ENCODE measurements around the gene LARGE1. TPM values are rescaled to one million over a fixed set of nuclear protein-coding genes. Genes with fewer than 3 reads are reported as not detected.

Gene LARGE1
- total and polyA plus RNA-seq, 2 of the 4 experiments (the other 2 are of a cell fraction) = 6.2 to 12.4 TPM

GRCh38 chr22:33496112-33496511 is 424.2 kb downstream of the LARGE1 start:
- Histone ChIP-seq H2BK20ac (ENCODE audit: low read depth, low read length) (no peak overlapping the region), H3K14ac (replicated peaks; ENCODE audit: low read depth, low read length) (no peak overlapping the region), H3K27ac (ENCODE audit: insufficient read depth, low read length) (no peak overlapping the region), H3K56ac (ENCODE audit: extremely low read depth, insufficient read depth, low read length) (no peak overlapping the region), H2AK9ac (replicated peaks; ENCODE audit: low read depth, low read length, poor library complexity) (no peak overlapping the region), H4K20me1 (ENCODE audit: insufficient read depth, low read length) (no peaks in the 10 kb centered on the region), H3K18ac (ENCODE audit: low read depth, low read length) (no peak overlapping the region), H4K91ac (ENCODE audit: insufficient read depth, low read depth, low read length) (no peak overlapping the region), H2BK15ac (ENCODE audit: low read depth, low read length) (no peak overlapping the region), H3K4me3 (ENCODE audit: insufficient read depth, low read depth, low read length) (no peak overlapping the region), H2AFZ (replicated peaks; ENCODE audit: low read length, poor library complexity) (no peak overlapping the region), H4K5ac (ENCODE audit: low read depth, low read length) (no peak overlapping the region), H3K4me1 (ENCODE audit: control insufficient read depth, insufficient read depth, low read length) (peaks cover 2% of the 10 kb centered on the region; the same call in 1 of the 2 replicates), H3K36me3 (ENCODE audit: control insufficient read depth, insufficient read depth, low read length) (no peaks in the 10 kb centered on the region), H3K79me1 (ENCODE audit: low read depth in 1 of 2, low read length in 2 of 2) (no peaks in the 10 kb centered on the region), H3K27me3 (ENCODE audit: control insufficient read depth, insufficient read depth, low read length) (no peaks in the 10 kb centered on the region), H3K9me1 (ENCODE audit: insufficient read depth, low read length) (no peaks in the 10 kb centered on the region), H4K8ac (ENCODE audit: low read depth in 2 of 2, low read length in 2 of 2) (no peak overlapping the region), H3K9me3 (ENCODE audit: control insufficient read depth, insufficient read depth, low read length) (no peaks in the 10 kb centered on the region), H3K9ac (ENCODE audit: low read depth, low read length) (no peak overlapping the region), H3K4ac (ENCODE audit: low read depth, low read length) (no peak overlapping the region), H2BK5ac (ENCODE audit: low read depth, low read length, poor library complexity, severe bottlenecking) (no peak overlapping the region), H3K4me2 (ENCODE audit: low read depth, low read length) (no peak overlapping the region), H2AK5ac (ENCODE audit: low read depth, low read length) (no peak overlapping the region), H2BK120ac (ENCODE audit: low read depth, low read length) (no peak overlapping the region), H3K23ac (ENCODE audit: low read depth, low read length) (no peak overlapping the region)
- BruUV-seq (replicated peaks) = no TSS peak
- ChIA-PET CTCF (no interaction called here), POLR2A (ENCODE audit: unreplicated experiment) (no interaction called here)
- ATAC-seq (ENCODE audit: low read depth) = no peak
- intact Hi-C loops (cut with micrococcal nuclease) = no loop called here
- in situ Hi-C loops (cut with MboI; ENCODE audit: low sequenced_read_pairs) = no loop called here
- DNase-seq = no peak
- WGBS, 2 experiments (ENCODE audit: extremely low coverage in 2 of 2, insufficient read length in 1 of 2) = 100% methylated on average over 2 of the region's 5 CpGs; no CpG with 5 or more reads in 1 of the 2 experiments
- dilution Hi-C loops (cut with HindIII; ENCODE audit: low sequenced_read_pairs, unreplicated experiment) = no loop called here
- no peak for TF ChIP-seq MAZ (IDR thresholded peaks at IDR 0.05; ENCODE audit: borderline replicate concordance, low read depth, low read length)
- TF ChIP-seq RCOR1 (IDR thresholded peaks at IDR 0.05; ENCODE audit: insufficient replicate concordance, low read length) = no peak
- TF ChIP-seq, protein P1, sequence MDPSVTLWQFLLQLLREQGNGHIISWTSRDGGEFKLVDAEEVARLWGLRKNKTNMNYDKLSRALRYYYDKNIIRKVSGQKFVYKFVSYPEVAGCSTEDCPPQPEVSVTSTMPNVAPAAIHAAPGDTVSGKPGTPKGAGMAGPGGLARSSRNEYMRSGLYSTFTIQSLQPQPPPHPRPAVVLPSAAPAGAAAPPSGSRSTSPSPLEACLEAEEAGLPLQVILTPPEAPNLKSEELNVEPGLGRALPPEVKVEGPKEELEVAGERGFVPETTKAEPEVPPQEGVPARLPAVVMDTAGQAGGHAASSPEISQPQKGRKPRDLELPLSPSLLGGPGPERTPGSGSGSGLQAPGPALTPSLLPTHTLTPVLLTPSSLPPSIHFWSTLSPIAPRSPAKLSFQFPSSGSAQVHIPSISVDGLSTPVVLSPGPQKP (IDR thresholded peaks at IDR 0.05; ENCODE audit: borderline replicate concordance, low read depth, low read length) = no peak
- TF ChIP-seq RFX5 (IDR thresholded peaks at IDR 0.05; ENCODE audit: low read depth, low read length) = no peak
- TF ChIP-seq USF2 (IDR thresholded peaks at IDR 0.05; ENCODE audit: low read depth, low read length) = no peak
- no peak for TF ChIP-seq POLR2A (IDR thresholded peaks at IDR 0.05; ENCODE audit: low read depth, low read length)
- TF ChIP-seq BHLHE40 (IDR thresholded peaks at IDR 0.05; ENCODE audit: low read depth, low read length) = no peak

All from IMR-90 (cell line).